Activated naive CD8-positive, alpha-beta T cell treated with anti-CD3 and anti-CD28 coated beads for 36 hours (primary cell): ENCODE data around the gene LRFN2. TPM values are rescaled to one million over a fixed set of nuclear protein-coding genes. Genes with fewer than 3 reads are reported as not detected.

Experiments used
- DNase-seq: peaks from one replicate; pipeline ENCODE4 v3.0.0; 2021
- H3K27ac Mint-ChIP-seq: one replicate; pipeline ENCODE4 v1.8.0; 2022; ENCODE audit warnings: mild to moderate bottlenecking, moderate library complexity, mixed read lengths
- H3K27me3 Mint-ChIP-seq: one replicate; pipeline ENCODE4 v1.8.0; 2022; ENCODE audit warnings: mild to moderate bottlenecking, mixed read lengths
- H3K36me3 Mint-ChIP-seq: one replicate; pipeline ENCODE4 v1.8.0; 2021; ENCODE audit warnings: mild to moderate bottlenecking, mixed read lengths
- H3K4me1 Mint-ChIP-seq: one replicate; pipeline ENCODE4 v1.8.0; 2021; ENCODE audit warnings: mixed read lengths
- H3K4me3 Mint-ChIP-seq: one replicate; pipeline ENCODE4 v1.8.0; 2022; ENCODE audit warnings: mild to moderate bottlenecking, moderate library complexity, mixed read lengths
- H3K9me3 Mint-ChIP-seq: one replicate; pipeline ENCODE4 v1.8.0; 2022; ENCODE audit warnings: mixed read lengths
- total RNA-seq, 2 experiments: library from RNA; stranded (reverse); gene quantifications; one replicate each; pipeline ENCODE4 v1.2.3, GENCODE V29; 2021

LRFN2 gene
- total RNA-seq, 2 experiments from 2014 or later: not detected

GRCh38 chr6:40498148-40498547, 89.0 kb downstream of the LRFN2 start:
- no peaks in the 10 kb centered on the region for H3K9me3 Mint-ChIP-seq
- H3K27ac Mint-ChIP-seq: no peak overlapping the region
- H3K36me3 Mint-ChIP-seq: no peaks in the 10 kb centered on the region
- no peaks in the 10 kb centered on the region for H3K4me1 Mint-ChIP-seq
- DNase-seq: no peak
- H3K27me3 Mint-ChIP-seq: no peaks in the 10 kb centered on the region
- H3K4me3 Mint-ChIP-seq: no peak overlapping the region

- no peak for DNase-seq
- Mint-ChIP-seq H3K4me1 (no peaks in the 10 kb centered on the region), H3K27me3 (no peaks in the 10 kb centered on the region), H3K9me3 (no peaks in the 10 kb centered on the region), H3K36me3 (no peaks in the 10 kb centered on the region), H3K27ac (no peak overlapping the region), H3K4me3 (no peak overlapping the region)
These were observed 95.0 kb downstream of the LRFN2 start for GRCh38 chr6:40492187-40492586.

- no peaks in the 10 kb centered on the region for H3K4me1 Mint-ChIP-seq
These were observed 96.7 kb downstream of the LRFN2 start for GRCh38 chr6:40490508-40490907.

GRCh38 chr6:40489798-40490197, 97.4 kb downstream of the LRFN2 start:
- no peak for DNase-seq
- no peak overlapping the region for H3K27ac Mint-ChIP-seq
- no peaks in the 10 kb centered on the region for H3K27me3 Mint-ChIP-seq
- no peaks in the 10 kb centered on the region for H3K4me1 Mint-ChIP-seq
- H3K4me3 Mint-ChIP-seq: no peak overlapping the region
- no peaks in the 10 kb centered on the region for H3K36me3 Mint-ChIP-seq
- H3K9me3 Mint-ChIP-seq: no peaks in the 10 kb centered on the region

More at GRCh38 chr6:40490508-40490907, 96.7 kb downstream of the LRFN2 start:
- Mint-ChIP-seq H3K4me3 (no peak overlapping the region), H3K27me3 (no peaks in the 10 kb centered on the region), H3K9me3 (no peaks in the 10 kb centered on the region), H3K27ac (no peak overlapping the region), H3K36me3 (no peaks in the 10 kb centered on the region)
- no peak for DNase-seq

- Mint-ChIP-seq H3K36me3 (no peaks in the 10 kb centered on the region), H3K4me3 (no peak overlapping the region), H3K27me3 (peaks cover 3% of the 10 kb centered on the region), H3K4me1 (no peaks in the 10 kb centered on the region), H3K9me3 (no peaks in the 10 kb centered on the region), H3K27ac (no peak overlapping the region)
- DNase-seq: no peak
These were observed 100.6 kb downstream of the LRFN2 start for GRCh38 chr6:40486576-40486975.

GRCh38 chr6:40485795-40486194, 101.4 kb downstream of the LRFN2 start:
- no peaks in the 10 kb centered on the region for H3K9me3 Mint-ChIP-seq
- DNase-seq: no peak
- no peak overlapping the region for H3K4me3 Mint-ChIP-seq
- no peak overlapping the region for H3K27ac Mint-ChIP-seq
- H3K27me3 Mint-ChIP-seq: peaks cover 3% of the 10 kb centered on the region
- H3K4me1 Mint-ChIP-seq: no peaks in the 10 kb centered on the region
- H3K36me3 Mint-ChIP-seq: no peaks in the 10 kb centered on the region

GRCh38 chr6:40485300-40485699, 101.9 kb downstream of the LRFN2 start:
- Mint-ChIP-seq H3K4me3 (no peak overlapping the region), H3K36me3 (no peaks in the 10 kb centered on the region), H3K27ac (no peak overlapping the region), H3K27me3 (peaks cover 3% of the 10 kb centered on the region), H3K9me3 (no peaks in the 10 kb centered on the region), H3K4me1 (no peaks in the 10 kb centered on the region)
- no peak for DNase-seq

- no peak for DNase-seq
- H3K27me3 Mint-ChIP-seq: peaks cover 3% of the 10 kb centered on the region
- no peaks in the 10 kb centered on the region for H3K36me3 Mint-ChIP-seq
- no peaks in the 10 kb centered on the region for H3K4me1 Mint-ChIP-seq
- no peak overlapping the region for H3K4me3 Mint-ChIP-seq
- H3K9me3 Mint-ChIP-seq: no peaks in the 10 kb centered on the region
- no peak overlapping the region for H3K27ac Mint-ChIP-seq
These were observed 103.1 kb downstream of the LRFN2 start for GRCh38 chr6:40484066-40484465.

- Mint-ChIP-seq H3K36me3 (no peaks in the 10 kb centered on the region), H3K4me3 (no peak overlapping the region), H3K9me3 (no peaks in the 10 kb centered on the region), H3K27ac (no peak overlapping the region), H3K27me3 (peaks cover 10% of the 10 kb centered on the region), H3K4me1 (peaks cover 2% of the 10 kb centered on the region)
- DNase-seq: no peak
These were observed 104.6 kb downstream of the LRFN2 start for GRCh38 chr6:40482532-40482931.

GRCh38 chr6:40480678-40481077, 106.5 kb downstream of the LRFN2 start:
- no peak overlapping the region for H3K27ac Mint-ChIP-seq
- peaks cover 2% of the 10 kb centered on the region for H3K4me1 Mint-ChIP-seq
- no peaks in the 10 kb centered on the region for H3K9me3 Mint-ChIP-seq
- peaks cover 10% of the 10 kb centered on the region for H3K27me3 Mint-ChIP-seq
- no peak overlapping the region for H3K4me3 Mint-ChIP-seq
- no peak for DNase-seq
- no peaks in the 10 kb centered on the region for H3K36me3 Mint-ChIP-seq

- H3K4me1 Mint-ChIP-seq: peaks cover 2% of the 10 kb centered on the region
- H3K9me3 Mint-ChIP-seq: no peaks in the 10 kb centered on the region
- no peak overlapping the region for H3K27ac Mint-ChIP-seq
- H3K4me3 Mint-ChIP-seq: no peak overlapping the region
- no peaks in the 10 kb centered on the region for H3K36me3 Mint-ChIP-seq
- peaks cover 10% of the 10 kb centered on the region for H3K27me3 Mint-ChIP-seq
- no peak for DNase-seq
These were observed 107.5 kb downstream of the LRFN2 start for GRCh38 chr6:40479706-40480105.

GRCh38 chr6:40477246-40478126, 109.7 kb downstream of the LRFN2 start:
- Mint-ChIP-seq H3K36me3 (no peaks in the 10 kb centered on the region), H3K27me3 (peaks cover 6% of the 10 kb centered on the region), H3K9me3 (no peaks in the 10 kb centered on the region), H3K27ac (no peak overlapping the region), H3K4me1 (peaks cover 2% of the 10 kb centered on the region), H3K4me3 (no peak overlapping the region)
- no peak for DNase-seq

- Mint-ChIP-seq H3K27ac (no peak overlapping the region), H3K4me3 (no peak overlapping the region), H3K27me3 (peaks cover 6% of the 10 kb centered on the region), H3K4me1 (peaks cover 2% of the 10 kb centered on the region), H3K9me3 (no peaks in the 10 kb centered on the region), H3K36me3 (no peaks in the 10 kb centered on the region)
- no peak for DNase-seq
These were observed 110.5 kb downstream of the LRFN2 start for GRCh38 chr6:40476673-40477072.

- Mint-ChIP-seq H3K4me1 (peaks cover 2% of the 10 kb centered on the region), H3K27me3 (peaks cover 6% of the 10 kb centered on the region), H3K9me3 (no peaks in the 10 kb centered on the region), H3K27ac (no peak overlapping the region), H3K36me3 (no peaks in the 10 kb centered on the region), H3K4me3 (no peak overlapping the region)
- no peak for DNase-seq
These were observed 112.2 kb downstream of the LRFN2 start for GRCh38 chr6:40474937-40475336.

- H3K4me1 Mint-ChIP-seq: peaks cover 2% of the 10 kb centered on the region
- H3K36me3 Mint-ChIP-seq: no peaks in the 10 kb centered on the region
- H3K4me3 Mint-ChIP-seq: no peak overlapping the region
- no peaks in the 10 kb centered on the region for H3K9me3 Mint-ChIP-seq
- no peak overlapping the region for H3K27ac Mint-ChIP-seq
- peaks cover 4% of the 10 kb centered on the region for H3K27me3 Mint-ChIP-seq
- no peak for DNase-seq
These were observed 114.1 kb downstream of the LRFN2 start for GRCh38 chr6:40473026-40473425.

GRCh38 chr6:40472353-40472752, 114.8 kb downstream of the LRFN2 start:
- Mint-ChIP-seq H3K9me3 (no peaks in the 10 kb centered on the region), H3K4me1 (no peaks in the 10 kb centered on the region), H3K27ac (no peak overlapping the region), H3K4me3 (no peak overlapping the region), H3K36me3 (no peaks in the 10 kb centered on the region), H3K27me3 (no peaks in the 10 kb centered on the region)
- no peak for DNase-seq
